ENCODE data around the gene KLC4.
"Not testable (repeated sequence)": the region's sequence is repeated elsewhere in the genome, so short reads cannot be mapped to it uniquely, and the experiment has no call there.

KLC4 gene

GRCh38 chr6:43037197-43037596, 22.2 kb upstream of the KLC4 start:
- no peak for DNase-seq

- DNase-seq: no peak
Observed at GRCh38 chr6:43037706-43038105, 21.7 kb upstream of the KLC4 start.

GRCh38 chr6:43038727-43039126, 20.7 kb upstream of the KLC4 start:
- DNase-seq: no peak

- no peak for DNase-seq
Observed at GRCh38 chr6:43040542-43041257, 18.7 kb upstream of the KLC4 start.

- not testable (repeated sequence) for DNase-seq
Observed at GRCh38 chr6:43041475-43041874, 18.0 kb upstream of the KLC4 start.

GRCh38 chr6:43043310-43043709, 16.1 kb upstream of the KLC4 start:
- no peak for DNase-seq

GRCh38 chr6:43045371-43045930, 14.0 kb upstream of the KLC4 start:
- DNase-seq: no peak

- no peak for DNase-seq
Observed at GRCh38 chr6:43047998-43048397, 11.4 kb upstream of the KLC4 start.

GRCh38 chr6:43050981-43051380, 8.4 kb upstream of the KLC4 start:
- DNase-seq: no peak

GRCh38 chr6:43052225-43052841, 7.1 kb upstream of the KLC4 start:
- no peak for DNase-seq

GRCh38 chr6:43052842-43053544, 6.4 kb upstream of the KLC4 start:
- DNase-seq: peak; percentile 23

GRCh38 chr6:43053545-43054205, 5.8 kb upstream of the KLC4 start, which contains the start of gene CUL7:
CUL7 (minus strand) TSS chr6:43053851; CDS start chr6:43052788, 1,063 bp downstream.
- peak; percentile 96 for DNase-seq

GRCh38 chr6:43054206-43054943, 5.1 kb upstream of the KLC4 start:
- no peak for DNase-seq

- no peak for DNase-seq
Observed at GRCh38 chr6:43055966-43056365, 3.5 kb upstream of the KLC4 start.

GRCh38 chr6:43058531-43058930, 900 bp upstream of the KLC4 start:
- no peak for DNase-seq

GRCh38 chr6:43060034-43060754, 763 bp downstream of the KLC4 start:
- no peak for DNase-seq

GRCh38 chr6:43060755-43061633, 1.6 kb downstream of the KLC4 start:
- no peak for DNase-seq

GRCh38 chr6:43061861-43062260, 2.4 kb downstream of the KLC4 start:
- no peak for DNase-seq

GRCh38 chr6:43062818-43063217, 3.4 kb downstream of the KLC4 start:
- DNase-seq: no peak

- DNase-seq: peak; percentile 49
Observed at GRCh38 chr6:43070028-43070632, 10.7 kb downstream of the KLC4 start.
